HUES48 (cell line): ENCODE results near the gene ZIC3.
A peak's percentile ranks its signal among the peaks of the same experiment; 100 is the strongest.

ENCODE experiments used
- H3K27ac ChIP-seq: one replicate; pipeline ENCODE4 v1.7.0; 2013; ENCODE audit warnings: low read depth, low read length, inconsistent platforms
- H3K27me3 ChIP-seq: 2 replicates; pipeline ENCODE4 v1.6.1; 2013; ENCODE audit warnings: mild to moderate bottlenecking, low read length; ENCODE audit not compliant: control insufficient read depth, insufficient read depth
- H3K36me3 ChIP-seq: 2 replicates; pipeline ENCODE4 v1.6.1; 2013; ENCODE audit warnings: low read length; ENCODE audit not compliant: control insufficient read depth, insufficient read depth
- H3K4me1 ChIP-seq: 2 replicates; pipeline ENCODE4 v1.6.1; 2013; ENCODE audit warnings: mild to moderate bottlenecking, low read length; ENCODE audit not compliant: control insufficient read depth, insufficient read depth
- H3K4me3 ChIP-seq: 2 replicates; pipeline ENCODE4 v1.5.1; 2013; ENCODE audit warnings: mild to moderate bottlenecking, low read depth, low read length
- H3K9ac ChIP-seq: 2 replicates; pipeline ENCODE4 v1.6.1; 2013; ENCODE audit warnings: mild to moderate bottlenecking, low read depth, low read length, moderate library complexity
- H3K9me3 ChIP-seq: 2 replicates; pipeline ENCODE4 v1.6.1; 2013; ENCODE audit warnings: low read length; ENCODE audit not compliant: control insufficient read depth, insufficient read depth

Gene ZIC3

GRCh38 chrX:137563681-137564651, 2.0 kb upstream of the ZIC3 start:
- Histone ChIP-seq H3K27ac (peak overlapping the region; percentile 97), H3K36me3 (peaks cover 12% of the 10 kb centered on the region), H3K4me1 (peaks cover 46% of the 10 kb centered on the region), H3K9ac (peak overlapping the region; percentile 90), H3K4me3 (peak overlapping the region; percentile 87), H3K9me3 (no peaks in the 10 kb centered on the region), H3K27me3 (0 out of 2 replicates have a peak, but pooled peaks cover 4% of the 10 kb centered on the region)

- Histone ChIP-seq H3K4me3 (peak overlapping the region; percentile 87), H3K27me3 (peaks cover 6% of the 10 kb centered on the region; the same call in 1 of the 2 replicates), H3K9ac (peak overlapping the region; percentile 65)
Measured at GRCh38 chrX:137565318-137565904, 516 bp upstream of the ZIC3 start.

DNA sequence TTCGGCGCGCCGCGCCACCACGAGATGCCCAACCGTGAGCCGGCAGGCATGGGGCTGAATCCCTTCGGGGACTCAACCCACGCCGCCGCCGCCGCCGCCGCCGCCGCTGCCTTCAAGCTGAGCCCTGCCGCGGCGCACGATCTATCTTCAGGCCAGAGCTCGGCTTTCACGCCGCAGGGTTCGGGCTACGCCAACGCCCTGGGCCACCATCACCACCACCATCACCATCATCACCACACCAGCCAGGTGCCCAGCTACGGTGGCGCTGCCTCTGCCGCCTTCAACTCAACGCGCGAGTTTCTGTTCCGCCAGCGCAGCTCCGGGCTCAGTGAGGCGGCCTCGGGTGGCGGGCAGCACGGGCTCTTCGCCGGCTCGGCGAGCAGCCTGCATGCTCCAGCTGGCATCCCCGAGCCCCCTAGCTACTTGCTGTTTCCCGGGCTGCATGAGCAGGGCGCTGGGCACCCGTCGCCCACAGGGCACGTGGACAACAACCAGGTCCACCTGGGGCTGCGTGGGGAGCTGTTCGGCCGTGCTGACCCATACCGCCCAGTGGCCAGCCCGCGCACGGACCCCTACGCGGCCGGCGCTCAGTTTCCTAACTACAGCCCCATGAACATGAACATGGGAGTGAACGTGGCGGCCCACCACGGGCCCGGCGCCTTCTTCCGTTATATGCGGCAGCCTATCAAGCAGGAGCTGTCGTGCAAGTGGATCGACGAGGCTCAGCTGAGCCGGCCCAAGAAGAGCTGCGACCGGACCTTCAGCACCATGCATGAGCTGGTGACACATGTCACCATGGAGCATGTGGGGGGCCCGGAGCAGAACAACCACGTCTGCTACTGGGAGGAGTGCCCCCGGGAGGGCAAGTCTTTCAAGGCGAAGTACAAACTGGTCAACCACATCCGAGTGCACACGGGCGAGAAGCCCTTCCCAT, 1.1 kb downstream of the ZIC3 start:
- Histone ChIP-seq H3K9me3 (no peaks in the 10 kb centered on the region), H3K4me1 (peaks cover 42% of the 10 kb centered on the region), H3K9ac (peak overlapping the region; percentile 65), H3K27ac (peak overlapping the region; percentile 74), H3K27me3 (peaks cover 8% of the 10 kb centered on the region; the same call in 1 of the 2 replicates), H3K4me3 (peak overlapping the region; percentile 87), H3K36me3 (peaks cover 41% of the 10 kb centered on the region)

More at GRCh38 chrX:137565318-137565904, 516 bp upstream of the ZIC3 start:
- H3K36me3 ChIP-seq: peaks cover 25% of the 10 kb centered on the region
- H3K9me3 ChIP-seq: no peaks in the 10 kb centered on the region
- peak overlapping the region; percentile 63 for H3K27ac ChIP-seq
- H3K4me1 ChIP-seq: peaks cover 43% of the 10 kb centered on the region

DNA sequence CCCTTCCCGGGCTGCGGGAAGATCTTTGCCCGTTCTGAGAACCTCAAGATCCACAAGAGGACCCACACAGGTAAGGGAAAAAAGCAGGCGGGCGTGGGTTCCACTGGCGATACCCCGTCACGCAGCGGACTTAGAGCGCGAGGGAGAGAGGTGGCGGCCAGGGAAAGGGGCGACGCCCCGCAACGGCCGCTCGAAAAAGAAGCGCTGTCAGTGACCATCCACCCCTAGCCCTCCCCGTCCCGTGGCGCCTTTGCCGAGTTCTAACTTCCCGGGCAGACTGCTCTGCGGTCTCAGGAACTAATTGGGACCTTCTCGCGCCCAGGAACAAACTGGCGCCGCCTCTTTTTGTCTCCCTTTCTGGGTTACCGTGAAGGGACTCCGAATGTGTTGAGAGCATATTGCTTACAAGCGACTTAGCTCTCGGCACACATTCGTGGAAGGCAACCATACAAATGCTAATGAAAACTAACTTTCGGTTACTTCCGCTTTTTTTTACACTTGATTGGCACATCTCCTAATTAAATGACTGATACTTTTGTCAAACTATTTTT, 1.8 kb downstream of the ZIC3 start:
- Histone ChIP-seq H3K36me3 (peaks cover 49% of the 10 kb centered on the region), H3K4me3 (peak overlapping the region; percentile 87), H3K9me3 (no peaks in the 10 kb centered on the region)

DNA sequence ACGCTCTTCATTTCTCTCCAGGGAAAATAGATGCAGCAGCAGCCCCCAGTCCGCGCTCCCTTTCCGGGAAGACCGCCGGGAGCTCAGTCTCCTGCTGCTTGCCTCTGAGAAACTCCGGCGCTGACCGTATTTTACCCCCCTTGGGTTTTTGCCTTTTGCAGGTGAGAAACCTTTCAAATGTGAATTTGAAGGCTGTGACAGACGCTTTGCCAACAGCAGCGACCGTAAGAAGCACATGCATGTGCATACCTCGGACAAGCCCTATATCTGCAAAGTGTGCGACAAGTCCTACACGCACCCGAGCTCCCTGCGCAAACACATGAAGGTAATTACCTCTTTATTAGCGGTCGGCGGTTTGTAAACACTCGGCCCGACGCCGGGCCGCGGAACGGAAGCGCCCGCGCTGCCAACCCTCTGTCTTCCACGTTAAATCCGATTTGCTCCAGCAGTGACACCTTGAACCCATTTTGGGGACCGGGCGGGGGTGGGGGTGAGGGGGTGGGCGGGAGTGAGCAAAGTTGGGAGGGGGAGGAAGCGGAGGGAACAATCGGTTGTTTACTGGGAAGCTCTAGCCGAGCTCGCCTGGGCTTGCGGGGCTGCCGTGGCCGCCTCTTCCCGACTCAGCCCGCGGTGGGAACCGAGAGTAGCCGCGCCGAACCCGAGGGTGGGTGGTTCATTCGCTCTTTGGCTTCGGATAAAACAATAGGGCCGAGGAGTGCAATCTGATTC, 3.0 kb downstream of the ZIC3 start:
- Histone ChIP-seq H3K4me3 (peak overlapping the region; percentile 87), H3K9ac (peak overlapping the region; percentile 78), H3K27ac (peak overlapping the region; percentile 77), H3K36me3 (peaks cover 54% of the 10 kb centered on the region), H3K9me3 (no peaks in the 10 kb centered on the region), H3K4me1 (peaks cover 47% of the 10 kb centered on the region), H3K27me3 (peaks cover 4% of the 10 kb centered on the region; the same call in 1 of the 2 replicates)

More for the DNA sequence above, 1.8 kb downstream of the ZIC3 start:
- Histone ChIP-seq H3K9ac (peak overlapping the region; percentile 65), H3K27me3 (peaks cover 4% of the 10 kb centered on the region; the same call in 1 of the 2 replicates), H3K27ac (peak overlapping the region; percentile 74), H3K4me1 (peaks cover 43% of the 10 kb centered on the region)

GRCh38 chrX:137569470-137569891, 3.6 kb downstream of the ZIC3 start:
- Histone ChIP-seq H3K9ac (peak overlapping the region; percentile 71), H3K27ac (peak overlapping the region; percentile 68), H3K36me3 (peaks cover 54% of the 10 kb centered on the region), H3K4me1 (peaks cover 45% of the 10 kb centered on the region), H3K9me3 (no peaks in the 10 kb centered on the region), H3K4me3 (peak overlapping the region; percentile 87), H3K27me3 (peaks cover 4% of the 10 kb centered on the region; the same call in 1 of the 2 replicates)

DNA sequence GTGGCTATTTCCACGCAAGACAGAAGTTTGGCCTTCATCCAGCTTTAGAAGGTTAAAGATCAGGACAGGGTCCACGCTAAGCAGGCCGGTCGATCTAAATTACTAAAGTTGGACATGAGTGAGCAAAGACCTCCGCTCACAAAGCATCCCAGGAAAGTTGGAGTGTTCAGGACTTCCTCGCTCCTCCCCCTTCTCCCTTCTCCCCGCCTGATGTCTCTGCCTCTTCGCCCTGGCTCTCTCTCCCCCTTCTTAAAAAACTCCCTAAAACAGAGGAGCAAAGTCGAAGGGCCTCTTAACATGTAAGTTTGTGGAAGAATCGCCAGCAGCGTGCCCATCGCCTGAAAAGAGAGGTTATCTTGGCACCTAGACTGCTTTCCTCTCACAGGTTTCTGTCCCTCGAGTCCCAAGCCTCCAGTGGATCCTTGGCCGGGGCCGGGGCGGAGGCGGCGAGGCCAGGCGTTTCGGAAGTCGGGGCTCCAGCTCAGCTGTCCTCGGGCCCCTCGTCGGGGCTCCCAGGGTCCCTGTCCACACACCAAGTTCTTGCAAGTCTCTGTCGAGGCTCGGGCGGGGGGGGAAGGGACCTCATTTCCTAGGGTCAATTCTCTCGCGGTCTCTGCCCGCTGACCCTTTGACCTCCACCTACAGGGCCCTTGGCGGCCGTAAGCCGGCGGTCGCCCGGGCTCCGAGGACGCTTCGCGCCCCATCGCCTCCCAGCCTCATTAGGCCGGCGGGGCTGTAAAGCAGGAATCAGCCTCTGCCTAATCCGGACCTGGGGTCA, 7.6 kb downstream of the ZIC3 start:
- Histone ChIP-seq H3K36me3 (peaks cover 45% of the 10 kb centered on the region), H3K9me3 (no peaks in the 10 kb centered on the region), H3K4me1 (peaks cover 68% of the 10 kb centered on the region), H3K27me3 (peaks cover 4% of the 10 kb centered on the region; the same call in 1 of the 2 replicates), H3K4me3 (peak overlapping the region; percentile 87), H3K9ac (peak overlapping the region; percentile 70), H3K27ac (peak overlapping the region; percentile 96)

GRCh38 chrX:137574102-137574783, 8.3 kb downstream of the ZIC3 start:
- H3K27ac ChIP-seq: peak overlapping the region; percentile 96
- H3K9ac ChIP-seq: peak overlapping the region; percentile 82
- peaks cover 4% of the 10 kb centered on the region; the same call in 1 of the 2 replicates for H3K27me3 ChIP-seq
- peaks cover 41% of the 10 kb centered on the region for H3K36me3 ChIP-seq
- peaks cover 76% of the 10 kb centered on the region for H3K4me1 ChIP-seq
- peak overlapping the region; percentile 87 for H3K4me3 ChIP-seq
- H3K9me3 ChIP-seq: no peaks in the 10 kb centered on the region
